NCI-H510A treated with DMSO at 0.1 percent for 48 hours (cell line): Measurements from ENCODE around the gene DENND1A.

Experiments
- DNase-seq: peaks from one replicate; lab custom pipeline; 2025; lab: John Stamatoyannopoulos, UW

The DENND1A gene

GRCh38 chr9:123567013-123567412 is 362.9 kb downstream of the DENND1A start:
- no peak for DNase-seq

GRCh38 chr9:123564652-123565051 is 365.3 kb downstream of the DENND1A start:
- no peak for DNase-seq

- DNase-seq: no peak
Observed at GRCh38 chr9:123562844-123563346, 367.0 kb downstream of the DENND1A start.

DNA sequence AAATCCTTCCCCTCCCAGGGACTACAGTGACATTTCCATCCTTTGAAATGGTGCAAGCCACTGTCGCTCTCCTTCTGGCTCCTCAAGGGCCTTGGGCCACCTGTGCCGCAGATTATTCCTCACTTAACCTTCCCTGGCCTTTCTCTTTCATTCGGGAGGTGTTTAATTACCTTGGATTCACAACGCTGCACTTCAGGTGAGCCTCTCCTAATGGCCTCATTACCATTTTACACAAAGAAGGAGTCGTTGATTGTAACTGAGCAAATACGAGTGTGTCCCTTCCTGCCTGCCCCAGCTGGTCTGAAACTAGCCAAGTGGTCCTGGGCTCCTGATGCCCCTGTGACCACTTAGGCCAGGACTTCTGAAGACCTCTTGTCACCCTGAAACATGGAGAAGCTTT is 368.9 kb downstream of the DENND1A start:
- DNase-seq: peak; percentile 85

DNA sequence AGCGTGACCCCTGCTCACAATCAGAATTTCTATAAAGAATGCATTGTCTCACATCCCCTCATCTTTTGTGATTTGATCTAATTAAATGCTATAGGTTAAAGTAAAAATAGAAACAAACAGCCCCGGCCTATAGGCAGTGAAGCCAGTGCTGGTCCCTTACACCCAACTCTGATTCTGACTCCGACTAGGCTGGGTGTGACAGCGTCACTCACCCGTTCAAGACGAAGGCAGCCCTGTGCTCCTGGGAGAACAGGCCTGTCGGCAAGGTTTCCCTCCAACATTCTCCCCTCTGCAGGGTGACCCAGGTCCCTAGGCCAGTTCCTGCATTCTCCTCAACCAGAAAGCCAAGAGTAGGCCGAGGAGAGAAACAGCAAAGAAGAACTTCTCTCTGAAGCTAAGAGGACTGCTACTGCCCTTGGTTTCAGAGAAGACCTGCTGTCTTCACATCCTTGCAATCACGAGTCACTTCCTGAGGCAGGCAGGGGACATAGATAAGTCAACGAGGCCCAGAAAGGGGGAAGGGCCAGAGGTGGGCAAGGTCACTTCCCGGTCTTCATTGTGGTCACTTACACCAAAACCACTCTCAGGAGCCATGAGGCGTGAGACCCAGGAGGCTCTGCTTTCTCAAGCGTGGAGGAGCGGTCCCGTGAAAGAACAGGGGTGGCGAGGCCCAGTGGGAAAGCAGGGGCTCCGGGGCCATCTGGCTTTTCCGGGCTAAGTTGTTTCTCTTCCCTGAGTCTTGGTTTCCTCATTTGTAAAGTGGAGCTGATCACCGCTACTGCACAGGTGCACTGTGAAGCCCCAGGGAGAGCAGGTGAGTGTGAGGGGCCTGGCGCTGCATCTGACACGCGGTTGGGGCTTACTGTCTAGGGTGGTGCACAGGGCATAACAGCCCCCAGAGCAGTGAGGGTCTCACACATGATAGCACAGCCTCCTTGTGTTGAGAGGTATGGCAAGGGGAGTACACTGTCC is 373.2 kb downstream of the DENND1A start:
- DNase-seq: no peak

GRCh38 chr9:123555646-123556045 is 374.3 kb downstream of the DENND1A start:
- DNase-seq: no peak

- no peak for DNase-seq
Observed at GRCh38 chr9:123552530-123552929, 377.4 kb downstream of the DENND1A start.

DNA sequence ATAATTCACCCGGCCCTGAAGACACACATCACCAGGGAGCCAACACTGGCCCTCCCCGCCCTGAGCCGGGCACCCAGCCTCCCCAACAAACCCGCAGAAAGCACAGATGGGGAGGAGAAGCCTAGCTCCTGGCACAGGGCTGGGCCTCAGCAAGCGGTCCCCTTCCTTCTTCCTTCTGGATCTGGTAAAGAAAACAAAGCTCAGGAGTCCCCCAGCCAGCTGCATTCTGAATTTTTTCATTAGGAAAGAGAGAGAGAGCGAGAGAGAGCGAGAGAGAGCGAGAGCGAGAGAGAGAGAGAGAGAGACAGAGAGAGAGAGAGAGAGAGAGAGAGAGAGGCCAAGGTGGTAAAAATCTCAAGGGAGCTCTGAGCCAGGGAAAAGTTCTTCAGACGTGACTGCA is 378.2 kb downstream of the DENND1A start:
- no peak for DNase-seq

GRCh38 chr9:123550797-123551196 is 379.1 kb downstream of the DENND1A start:
- DNase-seq: peak; percentile 38

- DNase-seq: peak; percentile 46
Observed at GRCh38 chr9:123550012-123550411, 379.9 kb downstream of the DENND1A start.

DNA sequence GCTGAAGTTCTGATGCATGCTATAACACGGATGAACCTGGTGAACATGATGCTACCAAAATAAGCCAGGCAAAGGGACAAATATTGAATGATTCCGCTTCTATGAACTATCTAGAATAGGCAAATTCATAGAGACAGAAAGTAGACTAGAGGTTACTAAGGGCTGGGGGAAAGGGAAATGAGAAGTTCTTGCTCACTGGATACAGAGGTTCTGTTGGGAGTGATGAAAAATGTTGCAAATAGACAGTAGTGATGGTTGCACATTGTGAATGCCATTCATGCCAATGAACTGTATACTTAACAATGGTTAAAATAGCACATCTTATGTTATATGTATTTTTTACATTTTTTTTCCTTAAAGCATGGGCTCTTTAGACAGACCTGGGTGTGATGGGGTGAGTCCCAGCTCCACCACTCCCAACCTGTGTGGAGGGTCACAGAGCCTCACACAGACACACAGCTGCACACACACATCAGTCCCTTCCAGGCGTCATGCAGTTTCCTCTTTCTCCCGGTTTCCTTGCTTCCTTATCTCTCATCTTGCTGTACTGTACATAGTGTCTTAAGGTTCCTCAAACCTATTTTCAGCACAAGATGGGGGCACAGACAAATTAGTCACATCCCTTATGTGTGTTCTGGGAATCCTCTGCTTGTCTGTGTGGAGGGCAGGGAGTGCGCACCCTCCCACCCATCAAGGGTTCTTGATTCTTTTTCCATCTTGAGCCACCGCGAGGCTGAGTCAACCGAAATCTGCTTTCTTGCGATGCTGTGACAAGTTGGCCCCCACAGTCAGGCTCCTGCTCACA is 381.0 kb downstream of the DENND1A start:
- no peak for DNase-seq

DNA sequence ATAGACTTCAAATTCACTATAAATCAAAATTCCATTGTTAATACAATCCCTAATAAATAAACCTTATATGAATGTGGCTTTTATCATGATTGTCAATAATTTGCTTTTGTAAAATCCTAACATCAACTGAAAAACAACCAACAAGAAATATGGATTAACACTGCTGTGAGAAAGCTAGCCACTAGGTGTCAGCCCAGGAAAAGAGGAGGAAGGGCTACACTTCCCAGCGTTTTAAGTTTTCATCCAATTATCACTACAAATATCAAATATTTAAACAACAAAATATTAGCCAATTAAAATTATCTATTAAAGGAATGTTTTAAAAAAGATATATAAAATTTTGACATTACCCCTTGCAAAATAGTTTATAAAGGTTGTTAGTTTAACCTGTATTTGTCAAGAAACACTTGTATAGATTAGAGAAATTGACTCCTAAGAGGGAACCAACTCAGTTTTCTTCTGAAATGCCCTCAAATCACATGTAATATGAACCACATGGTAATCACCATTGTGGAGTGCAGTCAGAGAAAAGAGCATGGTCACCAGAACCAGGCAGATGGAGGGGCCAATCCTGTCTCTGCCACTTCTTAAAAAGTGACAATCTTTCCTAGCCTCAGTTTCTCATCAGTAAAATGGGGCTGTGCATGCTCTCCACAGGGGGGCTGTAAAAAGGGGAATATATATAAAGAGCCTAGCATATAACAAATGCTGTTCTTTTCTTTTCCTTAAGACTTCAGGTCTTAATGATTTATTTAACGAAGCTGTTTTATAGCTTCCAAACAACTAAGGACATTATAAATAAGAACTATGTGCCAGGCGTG is 385.7 kb downstream of the DENND1A start:
- peak; percentile 52 for DNase-seq

DNA sequence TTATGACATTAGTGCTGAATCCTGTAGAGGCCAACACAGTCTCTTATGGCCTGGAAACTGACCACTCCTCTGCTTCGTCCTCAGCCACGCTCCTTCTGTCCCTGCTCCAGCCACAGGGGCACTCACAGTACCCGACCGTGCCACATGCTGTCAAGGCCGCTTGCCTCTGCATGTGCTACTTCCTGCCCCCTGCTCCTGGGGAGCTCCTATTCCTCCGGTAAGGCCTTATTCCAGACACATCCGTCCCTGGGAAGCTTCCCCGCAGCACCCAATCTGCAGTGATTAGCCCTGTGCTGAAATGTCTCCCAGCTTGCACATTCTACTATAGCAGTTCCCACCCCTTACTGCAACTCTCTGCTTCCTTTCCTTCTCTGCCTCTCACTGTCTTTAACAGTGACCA is 386.4 kb downstream of the DENND1A start:
- no peak for DNase-seq

- no peak for DNase-seq
Observed at GRCh38 chr9:123542435-123543225, 387.3 kb downstream of the DENND1A start.

DNA sequence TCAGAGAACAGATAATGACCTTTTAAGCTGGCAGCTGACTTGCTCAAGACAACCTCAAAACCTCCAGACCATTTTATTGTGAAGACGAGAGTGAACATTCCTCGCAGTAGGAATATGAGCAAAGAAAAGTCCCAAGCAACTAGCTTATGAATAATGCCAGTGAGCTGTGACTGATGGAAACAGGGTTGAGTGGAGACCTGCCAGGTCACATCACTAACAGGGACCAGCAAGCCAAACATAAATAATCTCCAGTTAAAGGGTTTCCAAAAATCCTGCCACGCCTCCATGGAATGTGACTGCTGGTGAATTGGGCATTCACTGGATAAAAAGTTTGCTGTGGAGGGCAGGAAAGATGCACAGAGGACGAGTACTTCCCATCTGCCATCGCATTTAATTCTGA is 388.5 kb downstream of the DENND1A start:
- no peak for DNase-seq

DNA sequence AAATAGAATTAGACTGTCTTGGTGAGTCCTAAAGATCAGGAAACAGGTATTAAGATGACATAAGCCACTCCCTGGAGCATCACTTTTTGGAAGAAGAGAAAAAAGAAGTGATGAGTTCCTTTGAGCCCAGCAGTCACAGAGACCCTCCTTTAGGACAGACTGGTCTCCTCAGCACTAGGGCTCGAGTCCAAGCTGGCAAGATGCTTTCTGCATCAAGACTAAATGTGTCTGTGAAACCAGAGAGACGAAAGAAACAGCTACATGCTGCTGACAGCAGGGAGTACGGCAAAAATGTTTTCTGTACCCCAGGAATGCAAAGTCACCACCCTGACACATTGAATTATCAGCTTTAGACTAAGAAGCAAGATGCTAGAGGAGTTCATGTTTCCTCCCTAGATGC is 389.5 kb downstream of the DENND1A start:
- no peak for DNase-seq

GRCh38 chr9:123537809-123538208 is 392.1 kb downstream of the DENND1A start:
- DNase-seq: no peak

DNA sequence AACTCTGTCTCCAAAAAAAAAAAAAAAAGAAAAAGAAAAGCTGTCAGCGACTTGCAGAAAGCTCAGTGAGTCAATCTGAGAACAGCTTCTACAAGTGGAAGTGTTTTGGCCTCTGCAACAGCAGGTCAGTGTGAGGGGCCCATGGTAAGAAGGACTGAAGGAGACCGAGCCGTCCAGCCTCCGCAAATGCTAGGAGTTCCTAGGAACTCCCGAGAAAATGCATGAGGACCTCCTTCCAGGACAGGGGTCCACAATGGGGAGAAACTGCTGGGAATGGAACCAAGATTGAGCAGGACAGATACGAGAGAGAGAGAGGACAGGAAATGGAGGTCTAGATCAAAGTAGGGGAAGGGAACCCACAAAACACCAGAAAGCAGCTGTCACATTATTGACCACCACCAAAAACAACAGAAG is 393.5 kb downstream of the DENND1A start:
- no peak for DNase-seq

DNA sequence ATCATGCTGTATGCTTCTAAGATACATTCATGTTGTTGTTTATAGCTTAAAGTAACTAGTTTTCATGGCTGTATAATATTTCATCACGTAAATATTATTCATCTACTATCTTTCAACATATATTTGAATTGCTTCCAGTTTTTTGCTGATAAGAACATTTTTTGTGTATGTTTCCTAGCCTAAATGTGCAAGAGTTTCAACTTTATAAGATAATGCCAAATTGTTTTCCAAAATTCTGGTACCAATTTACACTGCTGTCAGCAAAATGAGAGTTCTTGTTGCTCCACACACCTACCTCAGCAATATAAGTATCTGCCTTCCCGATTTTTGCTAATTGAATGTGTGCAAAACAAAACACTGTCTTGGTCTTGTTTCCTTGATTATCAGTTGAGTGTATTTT is 395.6 kb downstream of the DENND1A start:
- no peak for DNase-seq

DNA sequence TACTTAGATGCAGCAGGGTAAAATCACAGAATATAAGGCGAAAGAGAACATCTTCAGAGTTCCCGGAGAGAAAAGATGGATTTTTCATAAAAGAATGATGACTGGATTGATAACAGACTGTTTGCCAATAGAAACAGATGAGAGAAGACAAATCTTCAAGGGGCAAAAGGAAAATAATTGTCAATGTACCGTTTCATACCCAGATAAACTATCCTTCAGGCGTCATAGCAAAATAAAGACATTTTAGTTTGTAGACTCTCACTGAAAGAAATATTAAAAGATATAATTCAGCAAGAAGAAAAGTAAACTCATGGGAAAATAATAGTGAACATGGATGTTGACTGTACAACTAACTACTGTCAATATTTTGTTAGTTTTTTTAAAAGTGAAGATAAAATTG is 399.7 kb downstream of the DENND1A start:
- no peak for DNase-seq

DNA sequence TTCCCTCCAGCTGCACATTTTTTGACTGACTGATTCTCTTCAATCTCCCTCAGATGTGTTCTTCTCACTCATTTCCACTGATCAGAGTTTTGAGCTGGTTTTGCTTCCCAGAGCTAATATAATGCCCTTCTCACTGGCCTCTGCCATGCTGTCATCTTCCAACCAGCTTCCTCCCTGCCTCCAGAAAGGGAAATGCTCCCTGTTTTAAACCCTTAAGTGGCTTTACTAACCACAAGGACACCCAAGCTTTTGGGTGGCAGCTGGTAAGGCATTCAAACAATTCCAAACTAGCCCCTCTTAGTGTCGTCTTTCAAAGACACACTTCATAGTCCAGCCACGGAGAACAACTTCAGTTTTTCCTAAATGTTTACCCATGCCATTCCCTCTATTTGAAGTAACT is 401.4 kb downstream of the DENND1A start:
- no peak for DNase-seq
